Karpas-422 (cell line): ENCODE data around the gene RNF4. TPM values are rescaled to one million over a fixed set of nuclear protein-coding genes. Genes with fewer than 3 reads are reported as not detected.
A peak's percentile ranks its signal among the peaks of the same experiment; 100 is the strongest.
"Not testable (repeated sequence)": the region's sequence is repeated elsewhere in the genome, so short reads cannot be mapped to it uniquely, and the experiment has no call there.

Source experiments
- DNase-seq: peaks from one replicate; pipeline ENCODE4 v3.0.0-alpha.2; 2015
- H2AFZ ChIP-seq: fragments of 200-600 bp; sonication (generic); 2 replicates; pipeline ENCODE4 v1.6.1; 2014; ENCODE audit warnings: antibody characterized with exemption, low read length, mixed read lengths
- H3K27ac ChIP-seq: fragments of 200-600 bp; sonication (generic); 2 replicates; pipeline ENCODE4 v1.5.1; 2014; ENCODE audit warnings: mild to moderate bottlenecking, low read length, moderate library complexity
- H3K27me3 ChIP-seq: fragments of 200-600 bp; sonication (generic); 2 replicates; pipeline ENCODE4 v1.6.1; 2014; ENCODE audit warnings: low read length, mixed read lengths
- H3K36me3 ChIP-seq: fragments of 200-600 bp; sonication (generic); 2 replicates; pipeline ENCODE4 v1.6.1; 2014; ENCODE audit warnings: low read length, mixed read lengths; ENCODE audit not compliant: insufficient read depth
- H3K4me1 ChIP-seq: fragments of 200-600 bp; sonication (generic); 2 replicates; pipeline ENCODE4 v1.6.1; 2014; ENCODE audit warnings: mild to moderate bottlenecking, low read length, mixed read lengths
- H3K4me2 ChIP-seq: fragments of 200-600 bp; sonication (generic); 2 replicates; pipeline ENCODE4 v1.6.1; 2014; ENCODE audit warnings: low read length, low read depth, mild to moderate bottlenecking; ENCODE audit not compliant: poor library complexity, severe bottlenecking
- H3K4me3 ChIP-seq: fragments of 200-600 bp; sonication (generic); 2 replicates; pipeline ENCODE4 v1.5.1; 2014; ENCODE audit warnings: mild to moderate bottlenecking, antibody characterized with exemption, low read length, mixed read lengths
- H3K79me2 ChIP-seq: fragments of 200-600 bp; sonication (generic); 2 replicates; pipeline ENCODE4 v1.6.1; 2014; ENCODE audit warnings: mild to moderate bottlenecking, low read length, mixed read lengths
- H3K9ac ChIP-seq: fragments of 200-600 bp; sonication (generic); 2 replicates; pipeline ENCODE4 v1.6.0; 2014; ENCODE audit warnings: low read length
- H3K9me2 ChIP-seq: fragments of 200-600 bp; sonication (generic), shearing (Covaris generic); replicated peaks from 2 replicates; pipeline ENCODE4 v1.6.0; 2014; ENCODE audit warnings: mild to moderate bottlenecking, low read length, moderate library complexity; ENCODE audit not compliant: insufficient read depth
- H3K9me3 ChIP-seq: fragments of 300-700, 200-600 bp; sonication (generic); 2 replicates; pipeline ENCODE4 v1.6.1; 2014; ENCODE audit warnings: low read length, mixed read lengths
- H4K20me1 ChIP-seq: fragments of 200-600 bp; sonication (generic); 2 replicates; pipeline ENCODE4 v1.6.1; 2014; ENCODE audit warnings: mild to moderate bottlenecking, antibody characterized with exemption, low read length, low read depth; ENCODE audit not compliant: insufficient read depth
- total RNA-seq: library from RNA; depleted of rRNA; stranded (reverse); fragments of >200 nt; shearing (Covaris generic); gene quantifications from 2 replicates; pipeline ENCODE4 v1.2.3, GENCODE V29; 2014; ENCODE audit warnings: low replicate concordance

Gene RNF4
- total RNA-seq, 1 experiment from 2014 or later: 84.8 TPM

GRCh38 chr4:2511645-2512131 lies 42.8 kb downstream of the RNF4 start:
- no peaks in the 10 kb centered on the region for H3K27me3 ChIP-seq
- H3K4me1 ChIP-seq: no peaks in the 10 kb centered on the region
- H3K27ac ChIP-seq: no peak overlapping the region
- DNase-seq: no peak
- H3K79me2 ChIP-seq: peaks cover 17% of the 10 kb centered on the region
- no peak overlapping the region for H3K9ac ChIP-seq
- H3K4me3 ChIP-seq: no peak overlapping the region
- H3K36me3 ChIP-seq: peaks cover 45% of the 10 kb centered on the region
- H4K20me1 ChIP-seq: peaks cover 23% of the 10 kb centered on the region
- no peaks in the 10 kb centered on the region for H3K9me3 ChIP-seq
- H3K4me2 ChIP-seq: no peak overlapping the region
- no peak overlapping the region for H2AFZ ChIP-seq
- no peaks in the 10 kb centered on the region for H3K9me2 ChIP-seq

DNA sequence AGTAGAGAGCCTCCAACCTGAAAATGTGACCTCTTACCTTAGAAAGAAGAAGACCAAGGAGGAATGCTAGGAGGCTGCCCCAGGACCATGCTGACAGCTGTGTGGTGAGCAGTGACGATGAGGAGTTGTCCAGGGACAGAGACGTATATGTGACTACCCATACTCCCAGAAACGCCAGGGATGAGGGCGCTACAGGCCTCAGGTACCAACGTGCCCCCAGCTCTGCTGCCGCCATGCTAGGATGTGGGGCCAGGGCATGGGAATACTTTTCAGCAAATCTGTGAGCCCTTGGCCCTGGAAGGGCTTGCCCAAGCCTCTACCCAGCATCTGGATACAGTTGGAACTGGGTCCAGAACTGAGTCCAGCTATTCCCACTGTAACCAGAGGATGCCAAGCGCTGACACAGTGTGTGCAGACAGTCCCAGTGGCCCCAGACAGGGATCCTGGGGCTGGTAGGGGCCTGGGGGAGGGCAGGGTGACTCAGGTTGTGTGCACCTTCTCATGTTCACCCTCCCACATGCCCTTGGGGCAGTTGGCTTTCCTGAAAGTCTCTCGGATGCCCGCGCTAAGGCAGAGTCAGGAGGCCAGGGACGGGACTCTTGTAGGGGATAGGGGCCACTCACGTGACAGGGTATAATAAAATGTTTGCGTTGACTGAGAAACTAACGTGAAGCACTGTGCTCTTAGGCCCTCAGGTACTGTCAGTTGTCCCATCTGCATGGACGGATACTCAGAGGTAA lies 43.7 kb downstream of the RNF4 start:
- Histone ChIP-seq H3K27ac (no peak overlapping the region), H3K9me3 (no peaks in the 10 kb centered on the region), H3K4me2 (no peak overlapping the region), H3K9me2 (no peaks in the 10 kb centered on the region), H3K4me1 (no peaks in the 10 kb centered on the region), H3K36me3 (peaks cover 37% of the 10 kb centered on the region), H3K4me3 (no peak overlapping the region), H3K79me2 (peaks cover 8% of the 10 kb centered on the region), H3K9ac (no peak overlapping the region), H2AFZ (no peak overlapping the region), H3K27me3 (no peaks in the 10 kb centered on the region), H4K20me1 (peaks cover 17% of the 10 kb centered on the region)
- no peak for DNase-seq

GRCh38 chr4:2514193-2514592 lies 45.3 kb downstream of the RNF4 start:
- H3K9me3 ChIP-seq, H3K9ac ChIP-seq, H2AFZ ChIP-seq, H3K4me1 ChIP-seq, H3K9me2 ChIP-seq, H3K79me2 ChIP-seq, H3K4me3 ChIP-seq, H3K4me2 ChIP-seq, H3K27ac ChIP-seq, DNase-seq, H4K20me1 ChIP-seq, H3K27me3 ChIP-seq: not testable (repeated sequence)
- peaks cover 32% of the 10 kb centered on the region for H3K36me3 ChIP-seq

GRCh38 chr4:2514944-2515343 lies 46.0 kb downstream of the RNF4 start:
- not testable (repeated sequence) for H3K27ac ChIP-seq, DNase-seq, H3K4me2 ChIP-seq, H3K9ac ChIP-seq, H3K9me2 ChIP-seq, H3K4me3 ChIP-seq, H4K20me1 ChIP-seq, H2AFZ ChIP-seq, H3K79me2 ChIP-seq, H3K4me1 ChIP-seq, H3K9me3 ChIP-seq, H3K27me3 ChIP-seq
- H3K36me3 ChIP-seq: peaks cover 32% of the 10 kb centered on the region

- Histone ChIP-seq H3K4me2 (no peak overlapping the region), H3K27me3 (no peaks in the 10 kb centered on the region), H3K36me3 (peaks cover 26% of the 10 kb centered on the region), H3K79me2 (no peaks in the 10 kb centered on the region), H2AFZ (no peak overlapping the region), H3K9me3 (no peaks in the 10 kb centered on the region), H4K20me1 (no peaks in the 10 kb centered on the region), H3K27ac (no peak overlapping the region), H3K4me3 (no peak overlapping the region), H3K4me1 (no peaks in the 10 kb centered on the region), H3K9me2 (no peaks in the 10 kb centered on the region), H3K9ac (no peak overlapping the region)
- no peak for DNase-seq
These were observed 47.1 kb downstream of the RNF4 start for GRCh38 chr4:2515830-2516550.

- H3K36me3 ChIP-seq: peaks cover 25% of the 10 kb centered on the region
These were observed 47.7 kb downstream of the RNF4 start for GRCh38 chr4:2516635-2517034.

DNA sequence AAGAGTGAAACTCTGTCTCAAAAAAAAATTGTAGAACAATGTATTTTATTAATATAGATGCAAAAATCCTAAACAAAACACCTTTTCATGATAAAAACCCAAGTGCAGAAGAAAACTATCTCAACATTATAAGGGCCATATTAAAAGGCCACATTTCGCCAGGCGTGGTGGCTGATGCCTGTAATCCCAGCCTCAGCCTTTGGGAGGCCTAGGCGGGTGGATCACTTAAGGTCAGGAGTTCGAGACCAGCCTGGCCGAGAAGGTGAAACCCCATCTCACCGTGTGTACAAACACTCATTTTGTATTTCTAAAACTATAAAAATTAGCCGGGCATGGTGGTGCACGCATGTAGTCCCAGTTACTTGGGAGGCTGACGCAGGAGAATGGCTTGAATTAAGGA lies 57.7 kb downstream of the RNF4 start:
- Histone ChIP-seq H3K9me2 (no peaks in the 10 kb centered on the region), H3K9me3 (no peaks in the 10 kb centered on the region), H3K9ac (no peak overlapping the region), H2AFZ (no peak overlapping the region), H3K4me2 (no peak overlapping the region), H3K27ac (no peak overlapping the region), H3K4me1 (no peaks in the 10 kb centered on the region), H3K27me3 (no peaks in the 10 kb centered on the region), H3K79me2 (no peaks in the 10 kb centered on the region), H3K4me3 (no peak overlapping the region), H3K36me3 (no peaks in the 10 kb centered on the region), H4K20me1 (no peaks in the 10 kb centered on the region)
- DNase-seq: peak; percentile 56

More at GRCh38 chr4:2516635-2517034, 47.7 kb downstream of the RNF4 start:
- H3K4me3 ChIP-seq: no peak overlapping the region
- H4K20me1 ChIP-seq: no peaks in the 10 kb centered on the region
- no peaks in the 10 kb centered on the region for H3K9me3 ChIP-seq
- no peaks in the 10 kb centered on the region for H3K79me2 ChIP-seq
- H3K4me1 ChIP-seq: no peaks in the 10 kb centered on the region
- no peaks in the 10 kb centered on the region for H3K9me2 ChIP-seq
- H2AFZ ChIP-seq: no peak overlapping the region
- H3K27ac ChIP-seq: no peak overlapping the region
- DNase-seq: no peak
- H3K27me3 ChIP-seq: no peaks in the 10 kb centered on the region
- no peak overlapping the region for H3K9ac ChIP-seq
- no peak overlapping the region for H3K4me2 ChIP-seq

DNA sequence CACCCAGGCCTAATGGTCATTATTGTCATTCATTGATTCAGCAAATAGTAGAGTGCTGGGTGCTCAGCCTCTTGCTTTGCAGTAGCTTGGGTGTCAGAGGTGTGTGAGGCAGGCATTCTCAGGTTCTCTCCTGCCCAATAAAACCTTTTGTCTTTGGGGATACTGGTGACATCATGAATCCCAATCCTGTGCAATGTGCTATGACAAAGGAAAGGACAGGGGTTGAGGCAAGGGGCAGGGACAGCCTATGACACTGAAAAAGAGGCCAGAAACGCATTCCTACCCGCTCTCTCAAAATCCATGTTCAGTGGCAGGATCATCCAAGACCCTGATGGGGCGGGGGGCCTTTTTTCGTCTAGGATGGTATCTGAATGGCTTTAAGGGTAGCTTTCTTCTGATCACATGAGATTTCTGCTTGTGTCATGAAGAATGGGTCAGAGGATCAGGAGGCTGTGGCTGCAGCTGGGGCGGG lies 66.0 kb downstream of the RNF4 start:
- no peak for DNase-seq
- Histone ChIP-seq H2AFZ (peak overlapping the region; percentile 94; the same call in 1 of the 2 replicates), H3K9me2 (no peaks in the 10 kb centered on the region), H3K27me3 (no peaks in the 10 kb centered on the region), H3K4me2 (peak overlapping the region; percentile 83), H4K20me1 (peaks cover 17% of the 10 kb centered on the region), H3K79me2 (peaks cover 30% of the 10 kb centered on the region), H3K4me1 (peaks cover 20% of the 10 kb centered on the region), H3K4me3 (peak overlapping the region; percentile 99), H3K9ac (peak overlapping the region; percentile 99), H3K36me3 (no peaks in the 10 kb centered on the region), H3K27ac (peak overlapping the region; percentile 80; the same call in 1 of the 2 replicates), H3K9me3 (no peaks in the 10 kb centered on the region)
